IMR-90 (cell line): Measurements from ENCODE around the gene SEZ6L2. TPM values are rescaled to one million over a fixed set of nuclear protein-coding genes. Genes with fewer than 3 reads are reported as not detected.

Experiments used
- ATAC-seq: fragments of 200-7000 bp; cut with Tn5 transposase; 2 replicates; pipeline ENCODE4 v1.9.1; 2020; ENCODE audit warnings: low read depth, mild to moderate bottlenecking, moderate library complexity
- BruUV-seq: library from RNA; stranded (reverse); fragments of 400-500 nt; replicated peaks from 2 replicates; lab custom pipeline; 2021; lab: Mats Ljungman, UMichigan
- CTCF ChIA-PET: fragments of 300-600 bp; formaldehyde crosslinking; extraction: SDS; loops from one replicate; lab custom pipeline; 2021; ENCODE audit warnings: antibody characterized with exemption; lab: Yijun Ruan, JAX
- POLR2A ChIA-PET: fragments of 300-600 bp; sonication (Branson Sonifier 250); formaldehyde crosslinking; loops from one replicate; lab custom pipeline; 2022; ENCODE audit warnings: antibody characterized with exemption; ENCODE audit not compliant: unreplicated experiment; lab: Charles Lee
- DNase-seq: peaks from one replicate; pipeline ENCODE4 v3.0.0; 2013
- H2AFZ ChIP-seq: replicated peaks from 2 replicates; pipeline ENCODE3; 2013; ENCODE audit warnings: low read length, mild to moderate bottlenecking; ENCODE audit not compliant: poor library complexity
- H2AK5ac ChIP-seq: 2 replicates; pipeline ENCODE4 v1.6.1; 2013; ENCODE audit warnings: low read depth, low read length, inconsistent platforms
- H2AK9ac ChIP-seq: replicated peaks from 2 replicates; pipeline ENCODE3; 2013; ENCODE audit warnings: mild to moderate bottlenecking, low read depth, low read length, moderate library complexity; ENCODE audit not compliant: poor library complexity
- H2BK120ac ChIP-seq: 2 replicates; pipeline ENCODE4 v1.6.1; 2013; ENCODE audit warnings: low read depth, low read length, inconsistent platforms
- H2BK15ac ChIP-seq: 3 replicates; pipeline ENCODE4 v1.6.1; 2013; ENCODE audit warnings: low read depth, low read length, inconsistent platforms
- H2BK20ac ChIP-seq: 2 replicates; pipeline ENCODE4 v1.6.1; 2013; ENCODE audit warnings: low read depth, mild to moderate bottlenecking, inconsistent platforms, low read length, moderate library complexity
- H2BK5ac ChIP-seq: 2 replicates; pipeline ENCODE4 v1.6.1; 2013; ENCODE audit warnings: mild to moderate bottlenecking, low read depth, low read length, inconsistent platforms; ENCODE audit not compliant: poor library complexity, severe bottlenecking
- H3K14ac ChIP-seq: replicated peaks from 2 replicates; pipeline ENCODE4 v1.6.1; 2013; ENCODE audit warnings: low read depth, low read length, inconsistent platforms
- H3K18ac ChIP-seq: 2 replicates; pipeline ENCODE4 v1.6.1; 2013; ENCODE audit warnings: low read depth, low read length, control low read depth
- H3K23ac ChIP-seq: 2 replicates; pipeline ENCODE4 v1.6.1; 2013; ENCODE audit warnings: low read depth, low read length, inconsistent platforms
- H3K27ac ChIP-seq: 2 replicates; pipeline ENCODE4 v1.5.1; 2013; ENCODE audit warnings: mild to moderate bottlenecking, control low read depth, low read length; ENCODE audit not compliant: insufficient read depth
- H3K27me3 ChIP-seq: 2 replicates; pipeline ENCODE4 v1.6.1; 2013; ENCODE audit warnings: low read length; ENCODE audit not compliant: control insufficient read depth, insufficient read depth
- H3K36me3 ChIP-seq: 2 replicates; pipeline ENCODE4 v1.6.1; 2013; ENCODE audit warnings: low read length, mixed read lengths; ENCODE audit not compliant: control insufficient read depth, insufficient read depth
- H3K4ac ChIP-seq: 2 replicates; pipeline ENCODE4 v1.6.1; 2013; ENCODE audit warnings: low read depth, low read length, inconsistent platforms
- H3K4me1 ChIP-seq: 2 replicates; pipeline ENCODE4 v1.6.1; 2013; ENCODE audit warnings: low read length, mixed read lengths; ENCODE audit not compliant: control insufficient read depth, insufficient read depth
- H3K4me2 ChIP-seq: 2 replicates; pipeline ENCODE4 v1.6.1; 2013; ENCODE audit warnings: low read depth, mild to moderate bottlenecking, control low read depth, low read length, moderate library complexity
- H3K4me3 ChIP-seq: 2 replicates; pipeline ENCODE4 v1.5.1; 2013; ENCODE audit warnings: low read depth, mild to moderate bottlenecking, control low read depth, low read length, moderate library complexity; ENCODE audit not compliant: insufficient read depth
- H3K56ac ChIP-seq: 2 replicates; pipeline ENCODE4 v1.6.1; 2013; ENCODE audit warnings: low read length, inconsistent platforms; ENCODE audit not compliant: insufficient read depth; ENCODE audit errors: extremely low read depth
- H3K79me1 ChIP-seq, 2 experiments: 2 replicates each; pipeline ENCODE4 v1.6.1; 2013; ENCODE audit warnings: low read length in 2 of 2, inconsistent platforms in 1 of 2, low read depth in 1 of 2
- H3K9ac ChIP-seq: 2 replicates; pipeline ENCODE4 v1.6.1; 2013; ENCODE audit warnings: low read depth, low read length, control low read depth
- H3K9me1 ChIP-seq: 2 replicates; pipeline ENCODE4 v1.6.1; 2013; ENCODE audit warnings: low read length, inconsistent platforms; ENCODE audit not compliant: insufficient read depth
- H3K9me3 ChIP-seq: 2 replicates; pipeline ENCODE4 v1.6.1; 2013; ENCODE audit warnings: low read length; ENCODE audit not compliant: control insufficient read depth, insufficient read depth
- H4K20me1 ChIP-seq: 2 replicates; pipeline ENCODE4 v1.6.1; 2013; ENCODE audit warnings: low read length, inconsistent platforms; ENCODE audit not compliant: insufficient read depth
- H4K5ac ChIP-seq: 2 replicates; pipeline ENCODE4 v1.6.1; 2013; ENCODE audit warnings: mild to moderate bottlenecking, low read depth, low read length, control low read depth
- H4K8ac ChIP-seq, 2 experiments: 2 replicates each; pipeline ENCODE4 v1.6.1; 2013; ENCODE audit warnings: low read depth in 2 of 2, low read length in 2 of 2, control low read depth in 1 of 2, inconsistent platforms in 1 of 2
- H4K91ac ChIP-seq: 2 replicates; pipeline ENCODE4 v1.6.1; 2013; ENCODE audit warnings: low read depth, low read length, inconsistent platforms; ENCODE audit not compliant: insufficient read depth
- MAFK ChIP-seq: IDR thresholded peaks from 2 replicates; pipeline ENCODE4 v1.6.1; 2012; ENCODE audit warnings: low read depth, low read length, improper control_type of control experiment
- MXI1 ChIP-seq: IDR thresholded peaks from 2 replicates; pipeline ENCODE4 v1.6.1; 2012; ENCODE audit warnings: low read depth, mild to moderate bottlenecking, low read length, moderate library complexity, borderline replicate concordance
- SMC3 ChIP-seq: fragments of 150-350 bp; IDR thresholded peaks from 2 replicates; pipeline ENCODE4 v1.6.1; 2016; ENCODE audit warnings: low read depth, mild to moderate bottlenecking, antibody characterized with exemption, low read length, moderate library complexity
- WGBS, 2 experiments: methylation state at CpG; one replicate each; pipeline versions ENCODE4 v1.1.5 to v1.1.7; 2013; ENCODE audit warnings: missing lambda C conversion rate in 2 of 2; ENCODE audit not compliant: insufficient read length in 1 of 2; ENCODE audit errors: extremely low coverage in 2 of 2; 5-methylcytosine and 5-hydroxymethylcytosine counted together
- dilution Hi-C: fragments of 300-500 bp; cut with HindIII; formaldehyde crosslinking; loops from one replicate; pipeline ENCODE4 v1.14.3; 2018; ENCODE audit warnings: low sequenced_read_pairs; ENCODE audit not compliant: unreplicated experiment
- in situ Hi-C: fragments of 300-500 bp; cut with MboI; formaldehyde crosslinking; loops from 3 replicates; pipeline ENCODE4 v1.14.3; 2019; ENCODE audit warnings: low sequenced_read_pairs, inconsistent platforms, mixed read lengths
- intact Hi-C: fragments of 100-400 bp; cut with micrococcal nuclease; formaldehyde crosslinking; loops from 2 replicates; pipeline ENCODE4 v1.10.0; 2022
- polyA plus RNA-seq, 3 experiments: library from polyadenylated mRNA; depleted of rRNA; stranded (reverse); fragments of >200 nt; gene quantifications; 2 replicates each; pipeline ENCODE4 v1.2.3, GENCODE V29; 2012; ENCODE audit warnings: low replicate concordance in 1 of 3
- total RNA-seq: library from RNA; depleted of rRNA; stranded (reverse); fragments of >200 nt; gene quantifications from 2 replicates; pipeline ENCODE4 v1.2.3, GENCODE V29; 2012

Gene SEZ6L2
- total and polyA plus RNA-seq, 2 of the 4 experiments (the other 2 are of a cell fraction), result 0.72 to 10.5 TPM

DNA sequence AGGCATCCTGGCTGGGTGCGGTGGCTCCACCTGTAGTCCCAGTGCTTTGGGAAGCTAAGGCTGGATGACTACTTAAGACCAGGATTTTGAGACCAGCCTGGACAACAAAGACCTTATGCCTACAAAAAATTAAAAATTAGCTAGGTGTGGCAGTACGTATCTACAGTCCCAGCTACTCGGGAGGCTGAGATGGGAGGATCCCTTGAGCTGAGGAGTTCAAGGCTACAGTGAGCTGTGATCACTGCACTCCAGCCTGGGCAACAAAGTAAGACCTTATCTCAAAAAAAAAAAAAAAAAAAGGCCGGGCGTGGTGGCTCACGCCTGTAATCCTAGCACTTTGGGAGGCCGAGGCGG is 73.0 kb downstream of the SEZ6L2 start:
- DNase-seq (no peak), ATAC-seq (no peak)
- Histone ChIP-seq H3K4me3 (no peak overlapping the region), H3K4ac (peak overlapping the region; percentile 100), H3K9ac (peak overlapping the region; percentile 25), H3K79me1 (peaks cover 32 to 80% of the 10 kb centered on the region in 2 experiments), H3K18ac (peak overlapping the region; percentile 65), H4K20me1 (peaks cover 35% of the 10 kb centered on the region), H2BK20ac (peak overlapping the region; percentile 99), H3K9me1 (peaks cover 33% of the 10 kb centered on the region), H3K23ac (peak overlapping the region; percentile 95), H2AFZ (no peak overlapping the region), H3K9me3 (no peaks in the 10 kb centered on the region), H3K27me3 (no peaks in the 10 kb centered on the region), H4K8ac (peak overlapping the region; percentile 42 to 92), H2BK5ac (peak overlapping the region; percentile 98), H3K14ac (peak overlapping the region; percentile 88), H4K5ac (peak overlapping the region; percentile 66), H3K4me1 (peaks cover 35% of the 10 kb centered on the region), H2AK5ac (peak overlapping the region; percentile 99), H4K91ac (peak overlapping the region; percentile 97), H2BK120ac (peak overlapping the region; percentile 98), H2BK15ac (peak overlapping the region; percentile 80; the same call in 2 of the 3 replicates), H3K56ac (peak overlapping the region; percentile 73), H3K4me2 (no peak overlapping the region; the same call in 1 of the 2 replicates), H3K36me3 (peaks cover 8% of the 10 kb centered on the region; the same call in 1 of the 2 replicates), H2AK9ac (peak overlapping the region; percentile 90), H3K27ac (peak overlapping the region; percentile 95)
- CTCF ChIA-PET, result interaction anchor here (3.1 kb wide), 1 partner anchor 22 kb away, joined by 10 read pairs; no protein-coding TSS in a partner anchor
- in situ Hi-C loops (no loop called here), intact Hi-C loops (no loop called here), dilution Hi-C loops (no loop called here)
- no peak for TF ChIP-seq MAFK
- no peak for TF ChIP-seq MXI1
- no peak for TF ChIP-seq SMC3
- 100% methylated on average over 1 of the region's 8 CpGs; no CpG with 5 or more reads in 1 of the 2 experiments for WGBS, 2 experiments
- BruUV-seq, result no TSS peak
- POLR2A ChIA-PET, result interaction anchor here (0.6 to 0.7 kb wide), 2 partner anchors 193 to 1003 kb away, joined by 6 to 10 read pairs; partner anchors contain the start of gene ATXN2L
